CD4-positive, alpha-beta T cell treated with Interleukin-15 for 4 hours (primary cell): ENCODE data around the gene ADCY2.

Experiments
- DNase-seq: peaks from one replicate; pipeline ENCODE4 v3.0.0-alpha.2; 2020; ENCODE audit warnings: low spot score

ADCY2 gene

DNA sequence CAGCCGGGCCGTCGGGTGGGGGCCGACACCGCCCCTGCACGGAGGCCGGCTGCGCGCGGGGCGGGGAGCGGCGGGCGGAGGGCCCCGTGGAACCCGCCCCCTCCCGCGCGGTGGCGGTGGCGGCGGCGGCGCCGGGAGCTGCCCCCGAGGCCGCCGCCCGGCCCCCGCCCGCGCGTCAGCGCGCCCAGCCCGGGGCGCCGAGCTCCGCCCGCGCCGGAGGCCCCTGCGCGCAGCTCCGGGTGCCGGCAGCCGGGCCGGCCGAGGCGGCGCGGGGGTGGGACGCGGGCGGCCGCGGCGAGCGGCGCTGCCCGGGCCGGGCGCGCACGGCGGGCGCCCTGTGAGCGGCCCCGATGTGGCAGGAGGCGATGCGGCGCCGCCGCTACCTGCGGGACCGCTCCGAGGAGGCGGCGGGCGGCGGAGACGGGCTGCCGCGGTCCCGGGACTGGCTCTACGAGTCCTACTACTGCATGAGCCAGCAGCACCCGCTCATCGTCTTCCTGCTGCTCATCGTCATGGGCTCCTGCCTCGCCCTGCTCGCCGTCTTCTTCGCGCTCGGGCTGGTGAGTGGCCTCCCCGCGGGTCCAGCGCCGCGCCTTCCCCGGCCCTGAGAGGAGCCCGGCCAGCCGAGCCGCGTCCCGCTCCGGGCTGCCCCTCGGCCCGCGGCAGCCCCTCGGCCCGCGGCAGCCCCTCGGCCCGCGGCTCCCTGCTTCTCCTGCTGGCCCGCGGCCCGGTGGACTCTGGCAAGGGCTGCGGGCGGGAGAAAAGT is at the start of gene ADCY2:
Gene ADCY2 (plus strand): TSS at position 192 of the 766 bp plus-strand sequence. CDS start 159 bp downstream, at position 351.
- no peak for DNase-seq

DNA sequence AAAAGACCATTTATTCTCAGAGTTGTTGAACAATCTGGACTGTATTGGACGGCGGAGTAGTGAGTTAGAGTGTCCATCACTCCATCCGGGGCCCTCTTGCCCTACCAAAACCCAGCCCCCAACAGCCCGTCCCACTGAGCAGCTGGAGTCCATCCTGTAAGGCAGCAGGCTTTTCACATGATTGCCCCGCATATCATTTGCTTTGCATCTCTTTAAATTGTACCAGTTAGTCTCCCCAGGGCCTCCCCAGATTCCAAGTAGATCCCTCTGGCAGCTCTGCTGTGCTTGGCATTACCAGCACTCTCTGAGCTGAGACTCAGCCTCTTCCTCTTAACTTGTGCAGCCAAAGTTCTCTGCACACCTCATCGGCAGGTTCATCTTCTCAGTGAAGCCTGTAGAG is 48.6 kb upstream of the ADCY2 start:
- DNase-seq, result no peak

DNA sequence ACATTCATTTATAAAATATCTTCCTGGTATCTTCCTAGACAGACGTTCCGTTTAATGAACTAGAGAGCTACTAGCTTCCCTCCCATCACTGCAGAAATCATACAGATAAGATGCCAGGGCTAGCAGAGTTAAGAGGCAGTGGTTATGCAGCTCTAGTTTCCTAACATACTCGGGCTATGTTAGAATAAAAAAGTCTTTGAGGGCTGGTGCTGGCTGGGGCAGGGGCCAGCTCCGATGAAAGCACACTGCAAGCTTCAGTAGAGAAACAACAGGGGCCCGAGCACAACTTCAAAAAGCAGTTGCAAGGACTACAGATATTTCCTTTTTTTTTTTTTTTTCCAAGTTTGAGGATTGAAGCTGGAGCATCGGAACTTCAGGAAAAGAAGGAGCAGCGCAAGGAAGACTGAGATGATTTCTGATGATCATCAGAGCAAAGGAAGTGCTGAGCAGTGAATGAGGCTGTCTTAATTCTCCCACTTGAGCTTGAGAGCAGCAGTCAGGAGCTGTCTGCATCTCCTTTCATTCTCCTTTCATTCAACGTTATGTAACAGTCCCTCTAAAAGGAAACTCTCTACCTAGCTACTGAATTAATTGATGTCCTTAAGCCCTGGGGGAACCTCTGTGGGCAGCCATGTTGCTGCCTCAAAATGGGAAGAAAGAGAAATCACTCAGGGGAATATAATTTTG is 47.6 kb upstream of the ADCY2 start:
- no peak for DNase-seq

DNA sequence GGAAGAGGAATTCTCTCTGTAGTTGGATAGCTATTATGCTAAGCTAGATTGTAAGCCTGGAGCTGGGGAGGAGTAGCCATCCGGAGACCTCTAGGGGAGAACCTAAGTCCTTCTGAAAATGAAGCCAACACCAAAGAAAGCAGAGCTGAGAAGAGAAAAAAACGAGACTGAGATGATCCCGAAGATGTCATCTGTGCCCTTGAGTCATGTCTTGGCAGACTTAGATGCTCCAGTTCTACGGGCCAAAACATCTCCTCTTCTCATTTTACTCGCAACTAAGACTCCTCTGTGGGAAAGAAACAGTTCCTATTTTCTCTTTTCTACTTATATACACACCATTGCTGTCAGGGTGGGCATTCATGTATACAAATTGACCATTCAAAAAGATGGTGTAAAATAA is 34.3 kb upstream of the ADCY2 start:
- DNase-seq, result no peak

DNA sequence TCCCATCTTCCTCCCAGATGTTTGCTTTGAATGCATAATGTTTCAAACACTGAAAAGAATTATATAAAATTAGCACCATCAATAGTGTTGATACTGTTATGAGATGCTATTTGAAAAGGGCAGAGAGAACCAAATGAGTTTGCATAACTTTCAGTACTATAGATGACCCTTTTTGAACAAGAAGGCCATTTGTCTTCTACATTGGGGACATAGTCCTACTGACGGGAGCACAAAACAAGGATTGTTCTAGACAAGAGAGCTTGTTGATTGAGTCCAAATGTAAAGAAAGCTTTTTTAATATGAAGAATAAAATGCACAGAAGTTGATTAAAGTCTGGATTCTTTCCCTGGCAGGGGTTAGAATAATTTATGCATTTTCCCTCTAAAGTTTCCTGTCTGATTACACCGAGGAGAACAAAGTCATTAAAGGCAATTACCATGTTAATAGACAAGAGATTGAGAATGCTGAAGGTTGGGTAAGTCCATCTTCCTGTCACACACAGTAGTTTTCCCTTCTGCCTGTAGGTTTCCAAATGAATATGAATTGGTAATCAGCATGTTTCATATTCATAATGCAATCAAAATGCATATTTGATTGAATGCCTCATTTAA is 32.8 kb upstream of the ADCY2 start:
- no peak for DNase-seq

DNA sequence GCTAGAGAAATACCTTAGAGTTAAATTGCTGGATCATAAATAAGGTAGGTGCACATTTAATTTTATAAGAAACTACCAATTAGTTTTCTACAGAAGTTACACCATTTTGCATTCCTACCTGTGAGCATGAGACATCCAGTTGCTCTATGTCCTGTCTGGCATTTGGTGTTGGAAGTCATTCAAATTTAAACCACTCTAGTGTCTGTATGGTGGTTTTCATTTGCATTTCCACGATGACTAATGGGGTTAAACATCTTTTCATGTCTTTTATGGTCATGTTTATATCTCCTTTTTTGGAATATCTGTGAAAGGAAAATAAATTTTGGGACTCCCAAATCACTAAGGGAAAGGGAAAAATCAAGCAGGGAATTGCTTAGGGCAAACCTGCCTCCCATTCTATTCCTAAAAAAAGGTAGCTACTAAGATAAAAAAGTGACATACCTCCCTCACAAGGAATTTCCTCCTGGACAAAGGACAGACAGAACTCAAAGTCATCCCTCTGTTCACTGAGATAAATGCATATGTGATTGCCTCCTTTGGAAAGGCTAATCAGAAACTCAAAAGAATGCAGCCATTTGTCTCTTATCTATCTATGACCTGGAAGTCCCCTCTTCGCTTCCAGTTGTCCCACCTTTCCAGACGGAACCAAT is 31.6 kb upstream of the ADCY2 start:
- DNase-seq, result no peak

DNA sequence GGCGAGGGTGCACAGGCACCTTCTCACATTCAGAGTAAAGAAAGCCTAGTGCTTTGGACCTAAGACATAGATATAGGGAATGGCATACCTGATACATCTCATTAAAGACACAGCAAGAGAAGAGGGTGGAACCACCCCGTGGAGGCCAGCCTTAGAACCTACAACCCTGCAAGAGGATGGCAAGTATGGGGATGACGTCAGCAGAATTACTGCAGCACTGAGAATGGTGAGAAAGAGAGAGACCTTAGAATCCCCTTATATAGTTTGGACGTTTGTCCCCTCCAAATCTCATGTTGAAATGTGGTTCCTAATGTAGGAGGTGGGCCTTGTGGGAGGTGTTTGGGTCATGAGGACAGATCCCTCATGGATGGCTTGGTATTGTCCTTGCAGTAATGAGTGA is 28.2 kb upstream of the ADCY2 start:
- DNase-seq, result no peak

DNA sequence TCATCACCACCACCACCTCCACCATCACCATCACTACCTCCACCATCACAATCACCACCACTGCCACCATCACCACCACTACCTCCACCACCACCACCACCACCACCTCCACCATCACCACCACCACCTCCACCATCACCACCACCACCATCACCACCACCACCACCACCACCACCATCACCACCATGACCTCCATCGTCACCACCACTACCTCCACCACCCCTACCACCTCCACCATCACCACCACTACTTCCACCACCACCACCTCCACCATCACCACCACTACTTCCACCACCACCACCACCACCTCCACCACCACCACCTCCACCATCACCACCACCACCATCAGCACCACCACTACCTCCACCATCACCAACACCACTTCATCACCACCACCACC is 23.5 kb upstream of the ADCY2 start:
- DNase-seq, result no peak

DNA sequence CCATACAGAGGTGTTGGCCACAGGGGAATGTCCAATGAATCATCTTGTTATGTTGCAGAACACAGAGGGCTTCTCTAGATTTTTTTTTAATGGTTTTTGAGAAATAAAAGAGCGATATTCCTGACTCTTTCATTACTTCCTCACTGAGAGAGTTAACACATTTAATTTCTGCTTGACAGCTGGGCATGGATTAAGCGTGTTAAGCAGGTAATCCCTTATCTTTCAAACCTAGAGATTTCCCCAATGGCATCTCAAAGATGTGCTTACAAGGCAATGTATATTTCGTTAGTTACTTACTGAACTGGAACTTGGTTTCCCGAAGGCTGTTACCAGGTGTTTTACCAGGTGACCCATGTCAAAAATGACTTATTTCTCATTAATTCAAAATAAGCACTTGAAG is 21.8 kb upstream of the ADCY2 start:
- DNase-seq, result no peak

DNA sequence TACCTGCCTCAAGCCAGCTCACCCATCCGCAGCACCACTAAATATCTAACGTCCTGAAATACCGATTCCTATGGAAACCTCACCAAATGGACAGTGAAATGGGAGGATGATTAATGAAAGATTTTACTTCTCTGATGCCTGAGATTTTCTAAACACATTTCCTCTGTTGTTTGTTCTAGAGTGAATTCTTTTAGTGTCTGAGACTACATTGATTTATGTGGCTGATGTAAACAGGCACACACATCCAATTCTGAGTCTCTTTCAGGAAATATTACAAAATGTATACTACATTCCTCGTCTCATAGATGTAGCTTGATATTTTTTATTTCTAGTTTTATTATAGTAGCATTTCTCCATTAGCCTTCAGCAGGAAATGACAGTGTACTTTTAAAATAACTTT is 20.5 kb upstream of the ADCY2 start:
- DNase-seq, result no peak

DNA sequence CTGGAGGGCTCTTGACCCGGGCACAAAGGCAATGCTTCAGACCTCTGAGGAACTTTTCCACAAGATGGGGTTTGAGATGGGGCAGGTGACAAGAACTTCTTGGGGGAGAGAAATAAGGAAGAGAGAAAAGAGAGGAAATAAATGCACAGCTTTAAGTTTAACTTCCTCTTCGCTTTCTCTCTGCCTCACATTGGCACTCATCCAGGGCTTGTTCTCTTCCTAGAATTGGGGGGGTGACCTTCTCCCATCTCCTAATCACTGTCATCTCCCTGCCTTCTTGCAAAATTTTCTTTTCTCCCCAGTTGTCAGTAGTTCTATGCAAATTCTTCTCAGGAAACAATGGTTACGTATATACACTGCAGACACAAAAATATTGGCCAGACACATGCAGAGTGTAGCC is 19.1 kb upstream of the ADCY2 start:
- no peak for DNase-seq

DNA sequence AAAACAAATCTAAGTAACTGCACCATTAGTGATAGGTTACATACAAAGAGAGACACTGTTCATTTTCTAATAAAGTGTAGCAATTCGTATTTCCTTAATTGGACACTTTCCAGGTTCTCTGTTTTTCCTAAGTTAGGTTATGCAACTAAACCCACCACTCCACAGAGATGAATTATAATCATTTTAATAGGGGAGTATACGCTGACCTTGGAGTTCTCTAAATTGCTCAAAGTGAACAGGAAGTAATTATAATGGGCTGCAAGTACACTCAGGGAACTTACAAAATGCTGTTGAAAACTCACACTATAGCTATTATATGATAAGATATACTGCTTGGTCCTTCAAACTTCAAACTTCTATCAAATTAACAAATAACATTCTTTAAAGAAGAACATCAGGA is 18.2 kb upstream of the ADCY2 start:
- DNase-seq, result no peak

DNA sequence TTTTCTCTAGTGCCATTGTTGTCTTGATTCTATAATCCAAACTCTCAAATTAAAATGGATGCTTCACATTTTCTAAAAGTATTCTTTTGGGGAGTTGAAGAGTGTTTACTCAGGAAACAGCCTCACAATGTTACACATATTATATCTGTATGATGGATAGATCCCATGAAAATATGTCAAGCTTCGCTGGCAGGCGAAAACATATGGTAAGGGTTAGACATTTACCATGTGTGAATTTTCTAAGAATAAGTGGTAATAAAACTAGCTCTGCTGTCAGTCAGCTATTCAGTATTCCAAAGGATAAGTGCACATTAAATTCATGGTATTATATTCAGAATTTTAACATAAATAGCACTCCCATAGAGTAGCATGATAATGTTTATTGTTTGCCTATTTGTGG is 13.3 kb upstream of the ADCY2 start:
- DNase-seq, result no peak

DNA sequence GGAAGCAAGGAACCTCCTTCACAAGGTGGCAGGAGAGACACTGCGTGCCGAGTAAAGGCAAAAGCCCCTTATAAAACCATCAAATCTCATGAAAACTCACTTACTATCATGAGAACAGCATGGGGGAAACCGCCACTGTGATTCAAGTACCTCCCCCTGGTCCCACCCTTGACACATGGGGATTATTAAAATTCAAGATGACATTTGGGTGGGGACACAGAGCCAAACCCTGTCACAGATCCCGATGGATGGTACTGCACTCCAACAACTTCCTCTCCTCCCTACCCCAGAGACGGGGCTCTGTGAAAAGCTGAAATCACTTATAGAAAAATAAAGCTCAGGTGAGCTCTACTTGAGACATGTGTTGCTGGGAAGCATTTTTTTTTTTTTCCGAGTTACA is 10.3 kb upstream of the ADCY2 start:
- no peak for DNase-seq

DNA sequence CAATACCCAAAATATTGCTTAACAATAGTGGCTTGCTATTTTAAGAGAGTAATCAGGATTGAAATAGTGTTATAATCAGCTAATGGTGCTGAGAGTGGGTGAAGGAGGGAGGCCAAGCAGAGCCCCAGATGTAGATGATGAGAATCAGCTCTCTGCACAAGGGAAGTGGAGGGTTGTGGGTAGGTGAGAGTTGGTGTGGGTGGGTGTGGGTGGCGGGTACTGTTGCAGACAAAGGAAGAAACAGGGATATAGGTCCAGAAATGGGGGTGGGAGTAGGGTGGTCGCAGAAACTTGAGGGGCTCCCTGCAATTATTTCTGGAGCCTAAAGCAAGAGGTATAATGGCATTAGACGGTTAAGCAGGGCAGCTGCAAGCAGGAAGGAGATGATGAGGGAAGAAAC is 7.4 kb upstream of the ADCY2 start:
- DNase-seq, result no peak

DNA sequence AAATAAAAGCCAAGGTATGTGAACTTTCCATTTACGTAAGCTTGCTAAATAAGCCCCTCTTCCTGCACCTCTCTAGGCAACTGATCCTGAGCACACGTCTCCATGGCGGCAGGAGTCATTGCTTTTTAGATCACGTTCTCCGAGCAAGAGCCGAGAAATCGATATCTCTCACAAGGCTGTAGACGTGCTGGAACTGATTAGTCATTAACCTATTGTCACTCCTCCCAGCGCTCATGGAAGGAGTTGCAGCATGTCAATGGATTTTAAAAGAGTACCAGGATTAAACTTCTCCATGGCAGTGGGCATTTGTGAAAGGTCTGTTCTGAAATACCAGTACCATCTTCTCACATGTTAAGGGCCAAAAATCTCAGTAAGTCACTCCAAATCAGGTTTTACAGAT is 4.7 kb upstream of the ADCY2 start:
- DNase-seq, result no peak

DNA sequence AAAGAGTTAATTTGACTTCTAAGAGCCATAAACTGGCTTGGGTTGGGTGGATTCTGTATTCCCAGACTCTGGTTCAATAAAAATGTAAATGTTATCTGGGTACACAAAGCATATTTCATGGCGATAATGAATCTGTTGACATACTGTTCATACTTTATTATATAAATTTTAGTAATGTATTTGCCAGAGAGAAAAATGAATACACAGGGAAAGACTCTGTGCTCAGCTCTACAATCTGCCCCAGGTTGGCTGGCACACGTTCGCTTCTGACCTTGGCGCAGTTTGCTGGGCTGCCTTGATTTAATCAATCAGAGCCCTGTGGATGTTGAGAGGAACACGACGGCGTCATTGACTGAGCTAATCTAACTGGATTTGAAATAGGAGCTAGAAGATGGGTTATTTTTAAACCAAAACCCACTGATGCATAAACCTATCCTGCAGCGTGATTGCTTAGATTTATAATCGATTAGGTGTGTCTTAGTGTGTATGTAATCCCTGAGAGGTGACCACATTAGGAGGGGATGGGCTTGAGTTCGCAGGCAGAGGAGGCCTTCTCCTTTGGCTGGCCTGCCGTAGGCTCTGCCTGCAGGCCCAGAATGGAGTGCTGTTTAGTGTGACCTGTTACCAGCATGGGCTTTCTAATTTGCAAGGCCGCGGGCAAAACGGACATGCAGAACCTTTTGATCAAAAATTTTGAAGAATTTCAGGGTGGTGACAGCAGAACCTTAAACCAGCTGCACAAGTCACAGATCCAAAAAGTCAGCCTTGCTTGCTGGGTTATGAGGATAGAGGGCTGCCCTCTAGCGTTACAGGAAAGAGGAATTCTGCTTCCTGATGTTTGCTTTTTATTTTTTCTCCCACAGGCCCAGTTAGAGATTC is 3.9 kb upstream of the ADCY2 start:
- no peak for DNase-seq

DNA sequence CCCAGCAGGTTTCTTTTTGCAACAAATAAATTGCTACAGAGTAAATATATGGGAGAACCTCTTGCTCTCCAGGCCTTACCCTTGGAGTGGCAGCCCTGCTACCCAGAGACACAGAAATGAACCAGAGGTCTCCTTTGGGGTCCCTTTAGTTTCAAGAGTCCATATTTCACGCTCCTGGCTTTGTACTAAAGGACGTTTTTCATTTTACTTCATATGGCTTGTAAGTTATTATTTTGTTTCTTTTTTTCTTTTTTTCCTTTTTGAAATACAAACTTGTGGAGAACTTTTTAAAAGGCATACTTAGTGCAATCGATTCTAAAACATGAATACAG is 3.3 kb upstream of the ADCY2 start:
- no peak for DNase-seq

DNA sequence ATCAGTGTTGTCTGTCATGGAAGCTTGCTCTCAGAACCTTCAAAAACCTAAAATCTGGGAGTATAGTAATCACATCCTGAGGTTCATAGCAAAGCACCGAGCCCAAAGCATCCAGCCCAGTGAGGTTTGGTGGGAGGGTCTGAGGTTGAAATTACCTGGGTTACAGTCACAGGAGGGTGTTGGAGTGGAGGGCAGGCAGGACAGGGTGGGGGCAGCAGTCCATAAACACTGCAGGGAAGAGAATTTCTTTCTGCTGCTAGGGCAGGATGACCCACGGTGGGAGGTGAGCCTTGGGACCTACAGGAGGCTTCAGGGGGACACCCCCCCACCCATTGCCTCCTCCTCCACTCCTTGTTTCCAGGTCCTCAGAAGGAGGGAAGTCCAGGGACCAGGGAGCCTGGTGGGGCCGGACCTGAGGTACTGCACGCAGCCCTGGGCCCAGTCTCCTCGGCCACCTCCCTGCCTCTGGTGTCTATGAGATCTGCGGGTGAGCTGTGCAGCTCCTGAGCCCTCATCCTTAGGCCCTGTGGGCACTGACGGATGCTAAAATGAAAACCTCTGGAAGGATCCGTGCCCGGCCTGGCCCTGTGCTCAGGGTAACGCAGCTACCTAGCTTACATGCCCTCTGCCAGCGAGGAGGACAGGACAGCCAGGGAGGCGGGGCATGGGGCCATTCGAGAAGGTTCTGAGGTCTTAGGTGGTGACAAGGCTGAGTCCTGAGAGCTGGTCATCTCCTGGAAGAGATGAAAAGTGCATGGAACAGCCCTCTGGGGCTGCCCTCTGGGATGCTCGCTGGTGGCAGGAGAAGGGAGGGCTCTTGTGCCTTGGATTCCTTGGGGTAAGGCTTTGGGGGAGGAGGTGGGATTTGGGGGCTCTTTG is 1.8 kb upstream of the ADCY2 start:
- no peak for DNase-seq

DNA sequence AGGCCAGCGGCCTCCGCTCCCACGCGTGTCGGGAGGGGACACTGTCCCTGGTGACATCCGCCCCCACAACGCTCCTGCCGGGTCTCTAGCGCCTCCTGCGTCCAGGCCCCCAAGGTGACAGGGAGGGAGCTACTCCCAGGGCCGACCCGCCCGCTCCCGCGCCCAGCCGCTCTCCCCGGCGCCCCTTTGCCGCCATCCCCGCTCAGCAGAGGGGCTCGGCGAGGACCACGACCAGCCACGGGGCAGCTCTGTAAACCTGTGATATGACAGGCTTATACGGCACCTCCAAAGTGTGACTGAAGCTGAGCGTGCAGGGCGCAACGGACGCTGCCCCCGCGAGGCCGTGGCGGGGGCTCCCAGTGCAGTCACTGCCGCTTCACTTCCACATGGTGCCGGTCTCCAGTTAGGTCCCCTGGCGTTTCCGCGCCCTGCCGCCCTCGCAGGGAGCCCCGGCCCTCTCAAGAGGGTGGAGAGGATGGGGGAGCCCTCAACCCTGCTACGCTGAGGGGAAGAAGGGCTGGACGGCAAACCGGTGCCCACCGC is 978 bp upstream of the ADCY2 start:
- DNase-seq, result no peak

DNA sequence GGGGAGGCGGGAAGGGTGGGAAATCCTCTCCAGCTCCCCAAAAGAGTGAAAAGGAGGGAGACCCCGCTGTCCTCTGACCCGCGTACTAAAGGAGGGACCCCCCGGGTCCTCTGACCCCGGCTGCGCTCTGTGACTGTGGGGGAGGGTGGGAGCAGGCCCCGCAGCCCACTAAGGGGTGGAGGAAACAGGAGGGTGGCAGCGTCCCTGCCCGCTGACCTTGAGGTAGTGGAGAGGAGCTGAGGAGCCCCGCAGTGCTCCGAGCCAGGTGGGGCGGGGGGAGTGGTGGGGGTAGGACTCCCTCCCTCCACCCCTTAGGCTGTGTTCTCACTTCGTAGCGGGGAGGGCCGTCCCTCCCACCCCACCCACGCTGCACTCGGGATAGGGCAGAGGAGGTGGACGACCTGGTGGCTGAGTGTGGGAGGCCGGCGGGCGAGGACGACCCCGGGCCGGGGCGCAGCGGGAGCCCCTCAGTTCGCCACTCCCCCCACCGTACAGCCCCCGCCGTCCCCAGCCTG is 449 bp upstream of the ADCY2 start:
- DNase-seq, result no peak
